ENCODE results near the gene PRKAR1A.
"Not testable (repeated sequence)": the region's sequence is repeated elsewhere in the genome, so short reads cannot be mapped to it uniquely, and the experiment has no call there.

The PRKAR1A gene

DNA sequence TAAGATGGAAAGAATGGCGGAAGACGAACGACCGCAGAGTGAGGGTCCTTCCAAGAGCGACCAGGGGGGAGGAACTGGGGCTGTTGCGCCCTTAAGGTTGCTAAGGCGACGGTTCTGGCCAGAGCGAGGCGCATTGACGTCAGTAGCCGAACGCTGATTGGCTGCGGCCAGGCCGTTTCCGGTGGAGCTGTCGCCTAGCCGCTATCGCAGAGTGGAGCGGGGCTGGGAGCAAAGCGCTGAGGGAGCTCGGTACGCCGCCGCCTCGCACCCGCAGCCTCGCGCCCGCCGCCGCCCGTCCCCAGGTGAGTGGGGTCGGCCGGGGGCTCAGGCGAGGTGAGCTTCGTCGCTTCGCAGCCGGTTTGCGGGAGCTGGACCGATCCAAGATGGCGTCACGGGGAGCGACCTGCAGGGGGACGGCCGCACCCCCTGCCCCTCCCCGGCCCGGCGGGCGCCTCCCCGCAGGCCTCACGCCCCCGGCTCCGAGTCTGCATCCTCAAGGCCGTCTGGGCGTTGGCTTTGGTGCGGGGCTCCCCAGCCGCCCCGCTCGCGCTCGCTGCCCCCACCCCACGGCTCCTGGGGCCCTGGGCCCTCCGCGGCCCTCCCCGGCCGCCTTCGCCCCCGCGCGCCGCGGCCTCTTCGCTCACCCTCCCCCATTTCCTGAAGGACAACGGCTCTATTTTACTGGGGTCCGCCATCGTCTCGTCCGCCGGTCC, at the start of gene PRKAR1A:
Gene PRKAR1A, plus strand, starts transcription at position 184 of the 713 bp plus-strand sequence. CDS start 2,970 bp downstream, outside the sequence.
- peak; percentile 86 for DNase-seq (ENCODE audit: low read depth)

DNA sequence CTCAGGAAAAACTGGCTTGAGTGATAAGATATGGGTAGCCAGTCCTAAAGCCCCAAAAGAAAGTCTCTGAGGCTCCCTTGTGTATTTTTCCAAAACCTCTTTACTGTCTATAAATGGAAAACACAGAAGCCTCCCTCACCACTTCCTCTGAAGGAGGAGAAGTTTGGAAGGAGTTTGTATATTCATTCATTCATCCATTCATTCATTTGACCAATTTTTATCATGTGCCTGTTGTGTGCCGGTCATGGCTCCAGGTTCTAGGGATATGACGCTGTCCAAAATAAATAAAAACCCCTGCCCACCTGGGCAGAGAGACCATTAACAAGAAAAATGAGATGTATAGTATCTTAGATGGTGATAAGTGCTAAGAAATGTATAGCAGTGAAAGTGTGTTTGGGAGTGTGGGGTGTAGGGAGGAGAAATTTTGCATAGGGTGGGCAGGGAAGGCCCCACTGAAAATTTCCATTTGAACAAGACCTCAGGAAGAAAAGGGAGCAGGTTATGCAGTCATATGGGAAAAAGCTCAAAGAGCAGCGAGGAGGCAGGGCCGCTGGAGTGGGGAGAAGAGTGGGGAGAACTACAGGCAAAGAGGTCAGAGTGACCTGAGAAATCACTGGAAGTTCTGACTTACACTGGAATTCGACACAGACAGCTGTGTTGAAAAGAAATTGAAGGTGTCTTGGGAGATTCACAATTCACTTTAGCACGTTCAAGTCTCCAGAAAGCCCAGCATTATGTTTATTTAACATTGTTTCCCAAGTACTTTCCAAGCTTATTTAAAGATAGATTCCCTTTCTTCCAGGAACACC, 48.8 kb upstream of the PRKAR1A start:
- no peak for DNase-seq (ENCODE audit: low read depth)

DNA sequence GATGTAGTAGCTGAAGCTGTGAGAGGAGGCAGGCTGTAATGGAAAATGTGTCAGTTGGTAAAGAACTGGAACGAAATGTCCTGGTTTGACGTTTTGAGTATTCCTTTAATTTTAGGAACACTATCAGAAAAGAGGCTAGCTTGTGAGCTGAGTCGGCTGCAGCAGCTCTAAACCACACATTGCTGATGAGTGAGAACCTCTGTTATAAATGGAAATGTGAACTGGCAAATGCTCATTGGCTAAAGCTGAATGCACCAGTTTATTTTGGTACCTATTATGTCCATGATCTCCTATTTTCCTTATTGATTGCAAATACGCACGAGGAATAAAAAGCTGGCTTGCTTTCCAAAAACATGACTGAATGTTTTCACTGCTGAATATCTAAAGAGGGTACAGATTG, 43.9 kb upstream of the PRKAR1A start:
- no peak for DNase-seq (ENCODE audit: low read depth)

DNA sequence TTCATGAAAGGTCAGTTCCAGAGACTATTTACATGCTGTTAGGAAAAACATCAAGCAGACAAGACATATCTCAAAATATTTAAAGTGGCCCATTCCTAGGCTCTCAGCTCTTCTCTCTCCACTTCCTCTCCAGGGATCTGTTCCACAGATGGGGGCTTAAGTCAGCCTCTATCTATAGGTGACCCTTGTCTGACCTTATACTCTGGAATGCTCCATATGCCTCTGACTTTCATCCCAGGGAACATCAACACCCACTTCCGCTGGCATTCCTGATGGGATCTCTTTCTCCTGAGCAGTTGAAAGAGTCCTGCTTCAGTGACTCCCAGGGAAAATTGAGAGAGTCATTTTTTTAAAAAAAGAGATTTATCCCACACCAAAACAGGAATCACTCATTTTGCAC, 43.4 kb upstream of the PRKAR1A start:
- no peak for DNase-seq (ENCODE audit: low read depth)

DNA sequence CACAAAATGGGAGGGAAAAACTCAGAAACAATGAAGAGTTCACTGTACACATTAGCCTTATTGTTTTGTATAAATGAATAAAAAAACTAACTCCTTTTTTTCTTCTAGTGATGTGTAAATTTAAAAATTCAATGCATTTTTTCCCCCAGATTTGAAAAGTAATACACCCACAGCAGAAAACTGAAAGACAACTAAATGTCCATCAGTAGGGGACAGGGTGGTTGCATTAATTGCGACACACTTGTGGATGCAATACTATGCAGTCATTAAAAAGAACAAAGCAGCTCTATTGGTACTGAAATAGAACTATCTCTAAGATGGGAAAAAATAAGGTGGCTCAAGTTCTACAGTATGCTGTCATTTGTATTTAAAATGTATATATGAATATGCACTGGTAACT, 41.3 kb upstream of the PRKAR1A start:
- no peak for DNase-seq (ENCODE audit: low read depth)

DNA sequence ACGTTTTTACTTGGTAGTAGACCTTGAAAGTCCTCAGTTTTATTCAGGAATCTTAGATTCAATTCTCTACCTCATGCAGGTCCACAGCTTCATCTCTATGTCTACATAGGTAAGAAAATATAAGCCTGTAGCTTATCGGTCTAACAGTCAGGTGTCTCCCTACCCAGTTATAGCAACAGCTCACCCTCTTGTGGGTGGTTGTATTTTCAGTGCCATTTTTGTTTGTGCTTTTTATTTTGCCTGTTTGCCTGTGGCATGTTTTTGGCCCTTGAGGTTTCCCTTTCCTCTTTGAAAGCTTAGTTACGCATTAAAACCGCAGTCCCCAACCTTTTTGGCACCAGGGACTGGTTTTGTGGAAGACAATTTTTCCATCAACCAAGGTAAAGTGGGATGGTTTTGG, 31.3 kb upstream of the PRKAR1A start:
- DNase-seq (ENCODE audit: low read depth), result no peak

DNA sequence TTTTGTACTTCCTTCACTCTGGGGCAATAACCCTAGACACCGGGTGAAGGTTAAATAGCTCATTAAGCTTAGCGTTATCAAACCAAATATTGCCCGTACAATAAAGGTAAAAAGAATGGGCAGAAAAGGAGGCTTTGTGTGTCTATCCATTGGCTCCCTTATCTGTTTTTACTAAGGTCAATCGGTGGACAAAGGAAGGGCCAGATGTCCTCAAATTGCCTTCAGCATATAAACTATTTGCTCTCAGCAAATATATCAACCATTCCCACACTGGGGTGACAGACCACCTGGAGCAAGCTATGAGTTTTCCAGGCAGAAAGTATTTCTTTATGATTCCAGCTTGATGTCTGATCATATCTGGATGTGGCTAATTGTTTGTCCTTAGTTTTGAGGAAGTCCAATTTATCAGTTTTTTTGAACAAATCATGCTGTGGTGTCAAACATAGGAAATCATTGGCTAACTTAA, 29.6 kb upstream of the PRKAR1A start:
- DNase-seq (ENCODE audit: low read depth), result no peak

DNA sequence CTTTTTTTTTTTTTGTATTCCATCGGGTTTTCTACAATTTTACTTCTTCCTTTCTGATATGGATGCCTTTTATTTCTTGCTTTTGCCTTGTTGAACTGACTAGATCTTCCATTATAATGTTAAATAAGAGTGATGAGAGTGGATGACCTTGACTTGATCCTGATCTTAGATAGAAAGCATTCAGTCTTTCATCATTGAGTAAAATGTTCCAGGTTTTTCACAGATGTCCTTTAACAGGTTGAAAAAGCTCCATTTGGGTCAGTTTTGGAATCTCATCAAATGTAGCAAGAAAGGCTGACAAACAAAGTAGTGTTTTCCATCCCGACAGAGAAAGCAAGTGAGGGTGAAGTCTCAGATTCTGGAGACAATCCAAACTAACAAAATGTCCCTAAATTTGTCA, 27.8 kb upstream of the PRKAR1A start:
- DNase-seq (ENCODE audit: low read depth), result no peak

DNA sequence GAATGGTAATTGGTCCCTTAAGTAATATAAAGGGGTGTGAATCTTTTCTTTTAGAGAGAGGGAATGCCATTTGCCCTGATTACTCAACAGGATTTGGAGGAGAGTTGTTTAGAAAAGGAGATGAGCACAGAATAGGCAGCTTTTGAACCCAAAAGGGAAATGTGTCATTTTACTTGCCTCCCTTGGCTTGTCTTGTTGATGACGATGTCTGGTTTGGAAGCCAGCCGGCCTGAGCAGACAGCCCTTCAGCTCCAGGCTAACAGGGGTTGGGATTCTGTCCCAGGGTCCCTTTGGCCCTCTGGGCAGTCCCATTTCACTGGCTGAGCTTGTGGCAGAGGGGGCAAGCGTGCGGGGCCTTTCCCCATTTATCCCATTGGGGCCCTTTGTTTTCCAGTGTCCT, 22.3 kb upstream of the PRKAR1A start:
- DNase-seq (ENCODE audit: low read depth), result no peak

DNA sequence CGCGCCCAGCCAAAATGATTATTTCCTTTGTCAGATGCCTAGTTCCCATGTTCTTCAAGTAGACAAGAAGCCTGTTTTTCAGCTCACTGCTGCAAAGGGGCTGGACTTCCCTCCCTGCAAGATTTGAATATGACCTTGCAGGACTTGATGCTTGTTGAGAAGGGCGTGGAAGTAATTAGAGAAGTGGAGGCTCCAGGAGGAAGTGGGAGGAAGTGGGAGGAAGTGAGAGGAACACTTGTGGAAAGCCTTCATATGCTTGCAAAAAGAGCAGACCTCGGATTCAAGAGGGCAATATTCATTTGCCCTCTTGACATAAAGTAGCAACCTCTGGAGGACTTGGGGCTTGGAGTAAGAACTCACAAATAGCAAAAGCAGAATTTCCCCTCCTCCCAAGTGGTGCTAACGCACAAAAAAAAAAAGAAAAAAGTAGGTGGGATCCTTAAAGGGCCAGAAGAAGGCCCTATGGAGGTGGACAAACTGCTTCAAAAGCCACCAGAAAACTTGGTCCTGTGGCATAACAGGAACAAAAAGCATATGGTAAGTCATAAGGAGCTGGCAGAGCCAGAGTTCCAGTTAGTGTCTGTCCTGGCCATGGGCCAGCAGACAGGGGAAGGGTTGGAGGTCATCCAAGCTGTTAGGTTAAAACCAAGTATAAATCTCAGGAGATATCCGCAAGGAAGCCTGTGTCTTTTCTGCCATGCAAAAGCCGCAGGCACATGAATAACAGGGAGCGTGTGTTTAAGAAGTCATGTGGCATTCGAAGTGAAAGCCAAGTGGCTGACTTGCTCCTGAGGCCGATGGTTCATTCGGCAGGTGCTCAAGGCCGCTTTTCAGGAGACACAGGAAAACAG, 20.6 kb upstream of the PRKAR1A start:
- no peak for DNase-seq (ENCODE audit: low read depth)

DNA sequence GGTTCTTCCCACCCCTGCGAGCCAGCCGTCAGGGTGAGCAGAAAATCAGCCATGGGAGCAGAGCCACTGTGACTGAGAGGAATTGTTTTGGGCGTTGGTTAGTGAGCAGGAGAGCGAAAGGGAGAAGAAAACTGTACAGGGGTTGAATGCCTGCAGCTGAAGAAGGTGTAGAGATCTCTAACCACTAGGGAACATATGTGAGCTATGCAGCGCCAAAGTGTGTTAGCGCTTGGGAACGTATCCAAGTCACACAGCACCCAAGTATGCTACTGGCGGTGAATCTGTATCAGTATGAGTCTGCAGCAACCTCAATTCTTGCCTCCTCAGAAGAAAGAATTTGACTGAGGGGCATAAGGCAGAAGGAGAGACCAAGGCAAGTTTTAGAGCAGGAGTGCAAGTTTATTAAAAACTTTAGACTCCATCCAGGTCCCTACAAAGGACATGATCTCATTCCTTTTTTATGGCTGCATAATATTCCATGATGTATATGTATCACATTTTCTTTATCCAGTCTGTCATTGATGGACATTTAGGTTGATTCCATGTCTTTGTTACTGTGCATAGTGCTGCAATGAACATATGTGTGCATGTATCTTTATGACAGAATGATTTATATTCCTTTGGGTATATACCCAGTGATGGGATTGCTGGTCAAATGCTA, 19.7 kb upstream of the PRKAR1A start:
- not testable (repeated sequence) for DNase-seq (ENCODE audit: low read depth)

DNA sequence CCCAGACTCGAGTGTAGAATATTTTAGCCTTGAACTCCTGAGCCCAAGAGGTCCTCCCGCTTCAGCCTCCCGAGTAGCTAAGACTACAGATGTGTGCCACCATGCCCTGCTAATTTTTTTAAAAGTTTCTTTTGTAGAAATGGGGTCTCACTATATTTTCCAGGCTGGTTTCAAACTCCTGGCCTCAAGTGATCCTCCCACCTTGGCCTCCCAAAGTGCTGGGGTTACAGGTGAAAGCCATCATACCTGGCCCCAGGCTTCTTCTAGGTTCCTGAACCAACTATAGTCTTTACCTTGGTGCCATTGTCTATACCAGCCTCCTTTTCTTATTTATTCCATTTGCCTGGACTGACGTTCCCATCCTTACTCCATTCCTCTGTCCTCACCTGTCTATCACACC, 17.1 kb upstream of the PRKAR1A start:
- DNase-seq (ENCODE audit: low read depth), result no peak

DNA sequence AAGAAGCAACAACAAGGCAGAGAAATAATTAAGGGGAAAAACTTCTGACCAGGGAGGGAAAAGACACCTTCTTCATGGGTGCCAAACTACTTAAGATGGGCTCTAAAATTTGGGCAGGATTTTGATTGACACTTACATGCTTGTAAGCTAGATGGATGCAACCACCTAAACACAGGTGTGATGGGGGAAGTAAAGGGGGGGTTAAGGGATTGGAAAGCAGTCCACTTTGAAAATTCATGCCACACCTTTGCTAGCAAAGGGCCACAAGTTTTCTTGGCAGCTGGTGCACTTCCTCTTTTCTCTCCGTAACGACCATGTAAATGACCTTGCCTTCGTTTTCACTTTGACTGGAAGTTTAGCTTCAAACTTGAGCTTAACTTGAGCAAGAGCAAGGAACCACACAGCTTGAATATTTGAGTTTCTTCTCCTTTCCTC, 14.3 kb upstream of the PRKAR1A start:
- DNase-seq (ENCODE audit: low read depth), result no peak

DNA sequence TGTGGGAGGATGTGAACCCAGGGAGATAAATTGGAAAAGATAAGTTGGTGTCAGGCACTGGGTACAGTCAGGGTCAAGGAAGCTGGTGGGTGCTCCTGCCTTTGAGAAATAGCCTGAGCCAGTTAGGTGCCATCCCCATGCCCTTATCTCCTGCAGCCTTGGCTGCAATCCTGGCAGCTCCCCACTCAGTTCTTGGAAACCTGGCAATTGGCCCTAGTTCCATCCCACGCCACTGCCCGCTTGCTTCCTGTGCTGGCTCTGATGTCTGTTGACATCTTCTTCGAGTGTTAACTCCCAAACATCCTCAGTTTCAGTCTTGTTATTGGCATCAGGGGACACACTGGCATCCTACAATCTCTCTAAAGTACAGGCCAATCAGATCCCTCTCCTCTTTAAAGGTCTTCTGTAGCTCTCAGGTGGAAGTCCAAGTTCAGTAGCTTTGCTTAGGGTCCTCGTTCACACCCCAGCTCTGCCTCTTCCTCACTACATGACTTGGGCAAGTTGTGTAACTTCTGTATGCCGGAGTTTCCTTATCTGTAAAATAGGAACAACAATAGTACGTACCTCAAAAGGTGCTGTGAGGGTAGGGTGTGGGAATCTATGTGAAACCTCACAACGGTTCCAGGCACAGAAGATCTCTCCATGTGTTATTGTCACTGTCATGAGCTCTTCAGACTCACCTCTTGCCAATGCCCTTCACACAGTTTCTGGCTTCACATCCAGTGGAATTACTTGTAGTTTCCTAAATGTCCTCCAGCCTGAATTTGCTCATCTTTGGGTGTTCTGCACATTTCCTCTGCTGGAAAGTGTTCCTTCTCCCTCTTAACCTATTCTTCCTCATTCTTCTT, 13.5 kb upstream of the PRKAR1A start:
- DNase-seq (ENCODE audit: low read depth), result no peak

DNA sequence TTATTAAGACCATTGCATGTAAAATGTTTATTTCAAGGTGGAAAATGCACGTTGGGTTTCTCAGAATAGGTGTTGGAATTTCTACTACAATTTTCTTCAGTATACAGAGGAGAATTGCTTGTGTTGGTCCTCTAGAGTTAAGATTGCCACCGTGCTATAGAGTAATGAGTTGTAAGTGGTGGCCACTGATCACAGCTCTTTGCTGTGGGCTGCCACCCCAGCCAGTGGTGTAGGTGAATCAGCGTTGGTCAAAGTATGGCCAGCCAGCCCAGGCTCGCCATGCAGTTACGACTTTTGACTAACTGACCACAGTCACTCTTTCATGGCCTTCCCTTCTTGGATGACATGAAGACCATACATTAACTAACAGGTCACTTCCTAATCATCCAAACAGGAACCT, 12.6 kb upstream of the PRKAR1A start:
- no peak for DNase-seq (ENCODE audit: low read depth)

DNA sequence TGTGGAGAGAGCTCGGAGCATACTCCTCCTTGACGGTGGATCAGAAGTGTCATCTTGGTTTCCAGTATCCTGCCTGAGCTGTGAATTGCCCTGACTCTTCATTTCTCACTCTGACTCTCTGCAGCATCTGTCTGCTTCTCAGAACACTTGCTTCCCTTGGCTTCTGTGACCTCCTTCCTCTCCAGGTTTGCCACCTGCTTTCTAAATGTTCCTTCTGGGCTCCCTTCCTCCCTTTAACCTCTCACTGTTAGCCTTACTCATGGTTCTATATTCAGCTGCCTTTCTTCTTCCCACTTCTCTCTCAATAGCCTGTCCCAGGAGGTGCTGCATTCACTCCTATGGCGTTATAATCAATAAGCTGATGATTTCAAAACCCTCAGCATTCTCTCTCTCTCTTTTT, 11.2 kb upstream of the PRKAR1A start:
- no peak for DNase-seq (ENCODE audit: low read depth)

DNA sequence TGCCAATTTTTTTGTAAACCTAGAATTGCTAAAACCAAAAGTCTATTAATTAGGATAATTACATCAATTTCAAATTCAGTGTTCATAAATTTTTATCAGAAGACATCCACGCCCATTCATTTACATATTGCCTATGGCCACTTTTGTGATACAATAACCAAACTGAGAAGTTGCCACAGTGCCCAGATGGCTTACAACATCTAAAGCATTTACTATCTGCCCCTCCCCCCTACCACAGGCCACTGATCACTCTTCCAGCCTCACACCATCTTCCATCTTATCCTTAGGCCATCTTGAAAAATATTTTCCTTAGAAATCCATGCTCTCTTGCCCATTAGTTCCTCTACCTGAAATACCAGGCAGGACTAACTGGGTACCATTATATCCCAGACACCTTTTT, 6.3 kb upstream of the PRKAR1A start:
- no peak for DNase-seq (ENCODE audit: low read depth)

DNA sequence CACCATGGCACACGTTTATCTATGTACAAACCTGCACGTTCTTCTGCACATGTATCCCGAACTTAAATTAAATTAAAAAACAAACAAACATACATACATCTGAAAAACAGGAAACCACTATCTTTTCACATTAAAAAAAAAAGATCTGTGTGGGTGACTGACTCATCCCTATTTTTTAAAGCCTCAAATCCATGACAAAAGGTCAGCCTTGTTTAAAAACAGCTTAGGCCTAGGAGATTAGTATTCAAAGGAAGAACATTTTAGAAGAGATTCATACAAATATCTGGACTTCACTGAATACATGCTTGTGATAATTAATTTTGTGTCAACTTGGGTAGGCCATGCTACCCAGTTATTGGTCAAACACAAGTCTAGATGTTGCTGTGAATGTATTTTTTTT, 4.7 kb upstream of the PRKAR1A start:
- DNase-seq (ENCODE audit: low read depth), result no peak

DNA sequence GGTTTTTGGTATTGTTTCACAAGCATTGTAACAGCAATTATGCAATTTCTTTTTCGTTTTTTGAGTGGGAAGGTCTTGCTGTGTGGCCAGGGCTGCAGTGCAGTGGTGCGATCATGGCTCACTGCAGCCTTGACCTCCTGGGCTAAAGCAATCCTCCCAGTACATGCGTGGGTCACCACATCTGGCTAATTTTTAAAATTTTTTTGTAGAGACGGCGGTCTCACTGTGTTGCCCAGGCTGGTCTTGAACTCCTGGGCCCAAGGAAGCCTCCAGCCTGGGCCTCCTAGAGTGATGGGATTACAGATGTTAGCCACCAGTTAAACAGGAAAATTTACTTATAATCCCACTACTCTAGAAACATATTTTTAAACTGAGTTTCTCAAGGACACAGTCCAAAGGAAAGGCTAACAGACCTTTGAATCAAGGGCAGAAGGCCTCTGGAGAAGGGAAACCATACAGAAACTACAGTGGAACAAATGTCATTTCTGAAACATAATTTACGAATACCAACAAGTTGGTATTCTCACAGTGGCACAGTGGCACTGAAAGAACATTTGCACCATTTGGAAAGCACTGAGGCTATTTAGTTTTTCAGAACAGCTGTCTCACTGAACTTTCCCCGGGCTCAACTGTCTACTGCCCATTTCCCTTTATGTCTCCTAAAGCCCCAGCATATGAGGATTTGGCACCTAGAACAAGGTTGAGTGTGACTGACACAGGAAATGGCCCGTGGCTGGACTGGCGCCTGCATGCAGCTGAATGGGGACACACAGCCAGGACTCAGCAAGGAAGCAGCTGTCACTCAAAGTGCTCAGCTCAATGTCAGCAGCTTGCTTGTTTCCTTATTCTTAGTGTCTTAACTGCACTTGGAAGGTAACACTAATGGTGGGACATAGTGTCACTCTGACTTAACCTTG, 2.8 kb upstream of the PRKAR1A start:
- no peak for DNase-seq (ENCODE audit: low read depth)

DNA sequence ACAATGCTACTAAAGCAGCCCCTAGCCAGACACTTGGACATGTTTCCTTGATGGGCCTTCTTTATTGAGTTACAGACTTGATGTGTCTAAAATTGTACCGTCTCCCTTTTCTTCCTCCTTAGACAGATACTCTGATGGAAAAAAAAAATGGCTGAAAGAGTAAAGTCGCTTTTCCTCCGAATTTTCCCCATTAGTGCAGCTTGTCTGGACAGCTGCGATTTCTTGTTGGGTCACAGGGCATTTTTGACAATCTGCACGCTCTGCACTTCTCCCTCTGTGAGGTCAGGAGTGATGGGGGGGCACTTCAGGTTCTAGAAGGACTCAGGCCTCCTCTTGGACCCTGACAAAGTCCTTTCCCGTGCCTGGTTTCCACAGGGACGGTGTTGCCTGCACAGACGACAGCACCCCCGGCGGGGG, 968 bp upstream of the PRKAR1A start:
- DNase-seq (ENCODE audit: low read depth), result no peak
